Left lung (tissue), 10 donors: ENCODE data around the gene WNT9B. TPM values are rescaled to one million over a fixed set of nuclear protein-coding genes. Genes with fewer than 3 reads are reported as not detected.

Experiments used
- ATAC-seq: fragments of 200-7000 bp; cut with Tn5 transposase; one replicate; pipeline ENCODE4 v1.9.1; 2020; ENCODE audit warnings: moderate library complexity
- DNase-seq, 4 donors: peaks; one replicate each; pipeline ENCODE4 v3.0.0-alpha.2; 2013 to 2020
- H3K27ac ChIP-seq, 2 donors: fragments of 200-600 bp; sonication (generic) in 1 of 2; one replicate each; pipeline versions ENCODE4 v1.5.0 to v1.8.0; 2020 to 2021
- H3K27me3 ChIP-seq, 2 donors: fragments of 200-600 bp; sonication (generic) in 1 of 2; one replicate each; pipeline versions ENCODE4 v1.5.0 to v1.8.0; 2020 to 2021
- H3K36me3 ChIP-seq, 2 donors: fragments of 200-600 bp; sonication (generic) in 1 of 2; one replicate each; pipeline versions ENCODE4 v1.5.0 to v1.8.0; 2020 to 2021
- H3K4me1 ChIP-seq, 2 donors: fragments of 200-600 bp; one replicate each; pipeline ENCODE4 v1.8.0; 2021
- H3K4me3 ChIP-seq, 2 donors: fragments of 200-600 bp; sonication (generic) in 1 of 2; one replicate each; pipeline versions ENCODE4 v1.5.0 to v1.8.0; 2020 to 2021; ENCODE audit warnings: mild to moderate bottlenecking in 1 of 2
- H3K9me3 ChIP-seq, 2 donors: fragments of 200-600 bp; sonication (generic) in 1 of 2; one replicate each; pipeline versions ENCODE4 v1.5.0 to v1.8.0; 2020 to 2021
- intact Hi-C, 2 donors: fragments of 100-400 bp; cut with DNase I; formaldehyde crosslinking; loops; one replicate each; pipeline versions ENCODE4 v1.11.2 to v1.14.2; 2022
- polyA plus RNA-seq, 6 donors: library from polyadenylated mRNA; unstranded; fragments of 120-200 nt; gene quantifications; one replicate each; pipeline ENCODE4 v1.2.1, GENCODE V29; 2013; ENCODE audit not compliant: insufficient read length in 6 of 6
- total RNA-seq, 2 donors: library from RNA; stranded (reverse); fragmentation: NEBNext Ultra II Directional; extraction: Animal tissue kit (Norgen Biotek cat#: 25700); gene quantifications; one replicate each; pipeline ENCODE4 v1.2.1, GENCODE V29; 2021
- TF ChIP-seq, protein P1 (sequence below), 2 donors: fragments of 200-600 bp; sonication (generic) in 1 of 2; IDR thresholded peaks; one replicate each; pipeline versions ENCODE4 v1.5.0 to v1.8.0; 2021; ENCODE audit warnings: antibody characterized with exemption in 2 of 2
- donor health status: DM: no; HTN: yes; CAD: no.
- donor health status: DM: no; HTN: no; CAD: no.

The WNT9B gene
- total and polyA plus RNA-seq, 8 donors = 0.07 to 1.2 (median 0.21) TPM

GRCh38 chr17:46869296-46869695, 17.9 kb downstream of the WNT9B start:
- no peaks in the 10 kb centered on the region for H3K36me3 ChIP-seq
- no peaks in the 10 kb centered on the region for H3K4me1 ChIP-seq
- H3K4me3 ChIP-seq = no peak overlapping the region
- ATAC-seq (no peak), DNase-seq (no peak)
- no peaks in the 10 kb centered on the region for H3K9me3 ChIP-seq
- intact Hi-C loops = no loop called here
- H3K27ac ChIP-seq = no peak overlapping the region
- peaks cover 0 to 11% of the 10 kb centered on the region in 2 donors for H3K27me3 ChIP-seq
- TF ChIP-seq, protein P1, sequence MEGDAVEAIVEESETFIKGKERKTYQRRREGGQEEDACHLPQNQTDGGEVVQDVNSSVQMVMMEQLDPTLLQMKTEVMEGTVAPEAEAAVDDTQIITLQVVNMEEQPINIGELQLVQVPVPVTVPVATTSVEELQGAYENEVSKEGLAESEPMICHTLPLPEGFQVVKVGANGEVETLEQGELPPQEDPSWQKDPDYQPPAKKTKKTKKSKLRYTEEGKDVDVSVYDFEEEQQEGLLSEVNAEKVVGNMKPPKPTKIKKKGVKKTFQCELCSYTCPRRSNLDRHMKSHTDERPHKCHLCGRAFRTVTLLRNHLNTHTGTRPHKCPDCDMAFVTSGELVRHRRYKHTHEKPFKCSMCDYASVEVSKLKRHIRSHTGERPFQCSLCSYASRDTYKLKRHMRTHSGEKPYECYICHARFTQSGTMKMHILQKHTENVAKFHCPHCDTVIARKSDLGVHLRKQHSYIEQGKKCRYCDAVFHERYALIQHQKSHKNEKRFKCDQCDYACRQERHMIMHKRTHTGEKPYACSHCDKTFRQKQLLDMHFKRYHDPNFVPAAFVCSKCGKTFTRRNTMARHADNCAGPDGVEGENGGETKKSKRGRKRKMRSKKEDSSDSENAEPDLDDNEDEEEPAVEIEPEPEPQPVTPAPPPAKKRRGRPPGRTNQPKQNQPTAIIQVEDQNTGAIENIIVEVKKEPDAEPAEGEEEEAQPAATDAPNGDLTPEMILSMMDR (IDR thresholded peaks at IDR 0.05) = no peak

DNA sequence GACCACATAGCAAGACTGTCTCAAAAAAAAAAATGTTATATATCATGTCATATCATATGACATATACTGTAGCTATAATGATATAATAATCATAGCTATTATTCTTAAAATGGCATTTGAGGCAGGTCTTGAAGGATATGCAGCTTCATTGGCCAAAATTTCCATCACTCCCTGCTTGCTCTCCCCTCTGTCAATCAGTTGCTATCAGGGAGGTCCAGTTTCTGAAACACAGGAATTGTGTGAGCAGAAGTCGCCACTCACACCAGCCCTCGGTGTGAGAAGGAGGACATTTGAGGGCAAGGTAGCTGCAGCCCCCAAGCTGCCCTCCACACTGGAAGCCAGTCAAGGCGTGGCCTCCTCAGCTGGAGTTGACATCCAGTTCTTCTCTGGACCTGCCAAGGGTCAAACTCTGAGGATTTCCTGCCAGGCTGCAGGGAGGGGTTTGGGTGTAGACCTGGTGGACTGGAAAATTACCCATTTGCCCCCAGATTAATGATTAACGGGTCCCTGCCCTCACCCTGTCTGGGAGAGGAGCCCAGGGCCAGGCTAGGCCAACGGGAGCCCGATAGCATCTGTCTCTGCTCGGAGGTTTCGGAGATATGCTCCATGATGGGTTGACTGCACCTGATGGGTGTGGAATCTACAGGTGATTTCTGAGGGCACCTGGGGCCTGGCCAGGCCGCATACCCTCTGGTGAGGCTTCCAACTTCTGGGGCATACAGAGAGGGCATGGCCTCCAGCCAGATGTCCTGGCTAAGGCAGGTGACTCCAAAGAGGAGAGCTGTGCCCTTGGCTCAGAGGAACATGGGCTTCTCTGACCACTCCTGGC, 18.8 kb downstream of the WNT9B start:
- ATAC-seq = no peak
- no peaks in the 10 kb centered on the region for H3K36me3 ChIP-seq
- no peak for DNase-seq
- H3K27ac ChIP-seq = no peak overlapping the region
- TF ChIP-seq, protein P1 (IDR thresholded peaks at IDR 0.05) = no peak
- H3K9me3 ChIP-seq = no peaks in the 10 kb centered on the region
- peaks cover 0 to 4% of the 10 kb centered on the region in 2 donors for H3K27me3 ChIP-seq
- peaks cover 0 to 4% of the 10 kb centered on the region in 2 donors for H3K4me1 ChIP-seq
- intact Hi-C loops = no loop called here
- no peak overlapping the region for H3K4me3 ChIP-seq

GRCh38 chr17:46872421-46872820, 21.0 kb downstream of the WNT9B start:
- TF ChIP-seq, protein P1 (IDR thresholded peaks at IDR 0.05) = no peak
- peaks cover 0 to 18% of the 10 kb centered on the region in 2 donors for H3K4me1 ChIP-seq
- intact Hi-C loops = no loop called here
- no peak for ATAC-seq
- no peak overlapping the region for H3K4me3 ChIP-seq
- H3K27ac ChIP-seq = no peak overlapping the region
- no peaks in the 10 kb centered on the region for H3K27me3 ChIP-seq
- no peak for DNase-seq
- H3K36me3 ChIP-seq = no peaks in the 10 kb centered on the region
- H3K9me3 ChIP-seq = no peaks in the 10 kb centered on the region

DNA sequence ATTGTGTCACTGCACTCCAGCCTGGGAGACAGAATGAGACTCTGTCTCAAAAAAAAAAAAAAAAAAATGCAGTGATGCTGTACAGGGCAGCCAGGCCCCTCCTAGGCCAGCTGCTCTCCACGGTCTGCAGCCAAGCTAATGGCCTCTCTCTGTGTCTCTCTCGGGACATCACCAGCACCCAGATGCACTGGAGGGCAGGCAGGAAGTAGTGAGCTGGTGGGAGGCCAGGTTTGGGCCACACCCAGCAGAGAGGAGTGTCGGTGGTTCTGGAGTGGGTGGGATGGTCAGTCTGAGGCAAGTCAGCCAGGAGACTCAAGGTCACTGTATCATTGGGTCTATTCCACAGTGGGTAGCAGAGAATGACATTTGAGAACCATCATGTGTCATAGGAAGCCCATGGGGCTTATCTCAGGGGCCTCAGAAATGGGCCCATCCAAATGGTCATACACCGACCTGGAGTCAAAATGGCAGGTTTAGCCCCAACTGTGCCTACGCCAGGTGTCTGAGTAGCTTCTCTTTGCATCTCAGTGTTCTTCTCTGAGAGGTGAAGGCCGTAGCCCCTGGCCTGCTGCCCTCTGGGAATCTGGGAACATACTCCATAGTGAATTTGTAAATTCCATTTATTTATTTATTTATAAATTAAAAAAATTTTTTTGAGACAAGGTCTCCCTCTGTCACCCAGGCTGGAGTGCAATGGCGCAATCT, 22.7 kb downstream of the WNT9B start:
- TF ChIP-seq, protein P1 (IDR thresholded peaks at IDR 0.05) = no peak
- intact Hi-C loops = no loop called here
- Histone ChIP-seq H3K4me3 (no peak overlapping the region), H3K36me3 (no peaks in the 10 kb centered on the region), H3K4me1 (peaks cover 0 to 34% of the 10 kb centered on the region in 2 donors), H3K9me3 (no peaks in the 10 kb centered on the region), H3K27ac (no peak overlapping the region), H3K27me3 (no peaks in the 10 kb centered on the region)
- DNase-seq (no peak), ATAC-seq (no peak)

DNA sequence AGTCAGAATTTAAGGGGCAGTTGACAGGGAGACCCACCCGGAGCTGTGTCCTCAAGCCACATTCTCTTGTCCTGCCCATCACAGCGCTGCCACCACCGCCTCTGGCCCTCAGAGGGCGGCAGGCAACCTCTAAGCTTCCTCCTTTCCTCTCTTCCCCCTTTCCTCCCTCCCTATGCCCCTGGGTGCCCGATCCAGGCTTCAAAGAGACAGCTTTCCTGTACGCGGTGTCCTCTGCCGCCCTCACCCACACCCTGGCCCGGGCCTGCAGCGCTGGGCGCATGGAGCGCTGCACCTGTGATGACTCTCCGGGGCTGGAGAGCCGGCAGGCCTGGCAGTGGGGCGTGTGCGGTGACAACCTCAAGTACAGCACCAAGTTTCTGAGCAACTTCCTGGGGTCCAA, 23.5 kb downstream of the WNT9B start:
- H3K4me1 ChIP-seq = peaks cover 0 to 37% of the 10 kb centered on the region in 2 donors
- TF ChIP-seq, protein P1 (IDR thresholded peaks at IDR 0.05) = no peak
- no peaks in the 10 kb centered on the region for H3K27me3 ChIP-seq
- no peaks in the 10 kb centered on the region for H3K36me3 ChIP-seq
- intact Hi-C loops = no loop called here
- ATAC-seq = no peak
- DNase-seq = no peak
- no peak overlapping the region for H3K4me3 ChIP-seq
- H3K27ac ChIP-seq = no peak overlapping the region
- H3K9me3 ChIP-seq = no peaks in the 10 kb centered on the region
